ENCODE results near the gene TAPT1. TPM values are rescaled to one million over a fixed set of nuclear protein-coding genes. Genes with fewer than 3 reads are reported as not detected.

The TAPT1 gene
- total and polyA plus RNA-seq, 2 donors (not counting 3 experiments of a cell fraction or from before 2014, with no cell fraction given) = 6.9 to 17.5 TPM

DNA sequence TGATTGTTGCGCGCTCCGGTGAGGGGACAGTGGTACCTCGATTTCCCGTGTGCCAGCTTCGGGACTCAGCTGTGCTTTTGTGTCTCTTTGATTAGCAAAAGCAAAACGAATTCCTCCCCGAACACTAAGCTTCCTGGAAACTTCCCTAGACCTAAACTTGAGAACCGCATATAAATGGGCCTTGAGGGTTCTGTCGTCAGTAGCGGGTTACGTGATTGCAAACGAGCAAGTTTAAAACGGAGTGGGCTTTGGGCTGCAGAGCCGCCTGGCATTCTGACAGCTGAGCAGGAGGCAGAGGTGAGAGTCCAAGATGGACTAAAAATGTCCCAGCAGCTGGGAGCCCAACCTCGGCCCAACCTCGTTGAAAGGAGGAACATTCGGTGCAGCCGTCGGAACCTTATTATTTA is 1.2 kb upstream of the TAPT1 start:
- no peaks in the 10 kb centered on the region for H3K9me1 ChIP-seq (replicated peaks; ENCODE audit: control insufficient read depth, extremely low read depth, insufficient read depth, low read length)
- peak overlapping the region; percentile 75 to 92 (median 90) for H3K4me3 ChIP-seq (replicated peaks in 1 of 3; ENCODE audit: insufficient read depth in 1 of 3, low read depth in 1 of 3, low read length in 3 of 3)
- BruUV-seq (replicated peaks) = no TSS peak
- H4K20me1 ChIP-seq (replicated peaks; ENCODE audit: control insufficient read depth, extremely low read depth, insufficient read depth, low read length) = peaks cover 3% of the 10 kb centered on the region
- CTCF ChIA-PET = interaction anchor here (1.0 to 3.4 kb wide), 4 partner anchors 9 to 31 kb away, joined by 3 to 13 read pairs (median 5); no protein-coding TSS in a partner anchor
- H3K79me2 ChIP-seq (ENCODE audit: control insufficient read depth, insufficient read depth, low read length) = peaks cover 28% of the 10 kb centered on the region
- H3K36me3 ChIP-seq (ENCODE audit: control insufficient read depth in 2 of 2, extremely low read depth in 1 of 2, insufficient read depth in 2 of 2, low read length in 2 of 2) = no peaks in the 10 kb centered on the region
- TF ChIP-seq, protein P1, sequence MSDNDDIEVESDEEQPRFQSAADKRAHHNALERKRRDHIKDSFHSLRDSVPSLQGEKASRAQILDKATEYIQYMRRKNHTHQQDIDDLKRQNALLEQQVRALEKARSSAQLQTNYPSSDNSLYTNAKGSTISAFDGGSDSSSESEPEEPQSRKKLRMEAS (IDR thresholded peaks at IDR 0.05; ENCODE audit: insufficient read depth, insufficient read length) = no peak
- no peak for TF ChIP-seq JUN (IDR thresholded peaks at IDR 0.05; ENCODE audit: borderline replicate concordance, insufficient read depth, insufficient read length, low read depth)
- no peak for TF ChIP-seq EZH2 (IDR thresholded peaks at IDR 0.05; ENCODE audit: borderline replicate concordance, low read depth, low read length, severe bottlenecking)
- TF ChIP-seq GATA2 (IDR thresholded peaks at IDR 0.05; ENCODE audit: insufficient read depth, insufficient read length, low read depth, low read length) = no peak
- no peak for TF ChIP-seq MYC (IDR thresholded peaks at IDR 0.05; ENCODE audit: low read depth, low read length)
- peak overlapping the region; percentile 88 for H3K9ac ChIP-seq (replicated peaks; ENCODE audit: extremely low read depth, insufficient read depth, low read length)
- H3K27me3 ChIP-seq (ENCODE audit: control insufficient read depth in 2 of 2, insufficient read depth in 2 of 2, low read length in 2 of 2) = no peaks in the 10 kb centered on the region
- FAIRE-seq (no peak), DNase-seq (ENCODE audit: low read depth, low spot score) (peak; percentile 50)
- POLR2A ChIA-PET = no interaction called here
- H3K27ac ChIP-seq (ENCODE audit: insufficient read depth, low read depth, low read length) = no peak overlapping the region
- H3K9me3 ChIP-seq (replicated peaks; ENCODE audit: control insufficient read depth, insufficient read depth, low read length) = no peaks in the 10 kb centered on the region
- peak overlapping the region; percentile 89 for H3K4me2 ChIP-seq (ENCODE audit: insufficient read depth, low read length)
- dilution Hi-C loops (cut with MboI; ENCODE audit: extremely low pct_ligation_motif_present, low sequenced_read_pairs) (no loop called here), intact Hi-C loops (cut with micrococcal nuclease) (loop anchor here (10.0 kb wide), 1 partner anchor 573 kb away; the partner anchor contains the start of gene FBXL5)
- H3K4me1 ChIP-seq (ENCODE audit: control insufficient read depth, extremely low read depth, insufficient read depth, low read length) = peaks cover 25% of the 10 kb centered on the region
- peak overlapping the region; percentile 98 for H2AFZ ChIP-seq (ENCODE audit: low read depth, low read length)

DNA sequence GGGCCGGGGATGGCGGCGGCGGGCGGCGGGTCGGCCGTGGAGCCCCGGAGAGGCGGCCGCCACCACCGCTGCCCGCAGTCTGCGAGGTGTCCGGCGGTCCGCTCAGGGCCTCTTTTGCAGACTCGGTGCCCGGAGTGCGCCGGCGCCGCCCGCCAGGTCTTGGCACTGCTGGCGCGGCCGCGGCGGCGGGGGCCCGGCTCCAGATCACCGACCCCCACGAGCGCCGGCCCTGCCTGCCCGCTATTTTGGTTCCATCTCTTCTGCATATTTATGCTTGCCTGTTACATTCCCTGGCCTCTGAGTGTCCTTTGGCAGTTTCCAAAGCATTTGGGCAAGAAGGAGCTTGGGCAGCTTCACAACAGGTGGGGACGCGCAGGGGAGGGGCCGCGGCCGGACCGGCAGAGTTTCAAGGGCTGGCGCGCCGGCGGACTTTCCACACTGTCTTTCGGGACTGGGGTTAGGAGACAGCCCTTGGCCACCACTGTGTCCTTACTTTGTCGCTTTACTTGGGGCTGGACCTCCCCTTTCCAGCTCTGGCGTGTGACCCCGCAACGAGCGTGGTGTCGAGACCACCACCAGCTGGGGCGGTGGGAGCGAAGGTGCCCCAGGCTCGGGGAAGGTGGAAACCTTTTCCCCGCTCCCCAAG is 668 bp upstream of the TAPT1 start:
- Histone ChIP-seq H3K27me3 (ENCODE audit: control insufficient read depth in 2 of 2, insufficient read depth in 2 of 2, low read length in 2 of 2) (no peaks in the 10 kb centered on the region), H3K9me3 (replicated peaks; ENCODE audit: control insufficient read depth, insufficient read depth, low read length) (no peaks in the 10 kb centered on the region), H4K20me1 (replicated peaks; ENCODE audit: control insufficient read depth, extremely low read depth, insufficient read depth, low read length) (peaks cover 3% of the 10 kb centered on the region), H3K36me3 (ENCODE audit: control insufficient read depth in 2 of 2, extremely low read depth in 1 of 2, insufficient read depth in 2 of 2, low read length in 2 of 2) (no peaks in the 10 kb centered on the region), H3K27ac (ENCODE audit: insufficient read depth, low read depth, low read length) (peak overlapping the region; percentile 60), H3K9me1 (replicated peaks; ENCODE audit: control insufficient read depth, extremely low read depth, insufficient read depth, low read length) (no peaks in the 10 kb centered on the region), H3K9ac (replicated peaks; ENCODE audit: extremely low read depth, insufficient read depth, low read length) (peak overlapping the region; percentile 88), H3K4me1 (ENCODE audit: control insufficient read depth, extremely low read depth, insufficient read depth, low read length) (peaks cover 22% of the 10 kb centered on the region), H2AFZ (ENCODE audit: low read depth, low read length) (peak overlapping the region; percentile 98), H3K4me2 (ENCODE audit: insufficient read depth, low read length) (peak overlapping the region; percentile 89), H3K79me2 (ENCODE audit: control insufficient read depth, insufficient read depth, low read length) (peaks cover 28% of the 10 kb centered on the region), H3K4me3 (replicated peaks in 1 of 3; ENCODE audit: insufficient read depth in 1 of 3, low read depth in 1 of 3, low read length in 3 of 3) (peak overlapping the region; percentile 75 to 92 (median 90))
- dilution Hi-C loops (cut with MboI; ENCODE audit: extremely low pct_ligation_motif_present, low sequenced_read_pairs) (no loop called here), intact Hi-C loops (cut with micrococcal nuclease) (loop anchor here (1.0 to 10.0 kb wide), 2 partner anchors 22 to 572 kb away; partner anchors contain the start of gene FBXL5)
- no peak for FAIRE-seq
- BruUV-seq (replicated peaks) = TSS peak; percentile 60
- TF ChIP-seq EZH2 (IDR thresholded peaks at IDR 0.05; ENCODE audit: borderline replicate concordance, low read depth, low read length, severe bottlenecking) = no peak
- ChIA-PET CTCF (interaction anchor here (0.8 to 3.4 kb wide), 5 partner anchors 8 to 30 kb away, joined by 3 to 13 read pairs (median 4); no protein-coding TSS in a partner anchor), POLR2A (no interaction called here)
- DNase-seq (ENCODE audit: low read depth, low spot score) = peak; percentile 49
